Fibroblast of skin of scalp (primary cell): ENCODE data around the gene SFTPA1.
"Not testable (repeated sequence)": the region's sequence is repeated elsewhere in the genome, so short reads cannot be mapped to it uniquely, and the experiment has no call there.

Source experiments
- DNase-seq: peaks from one replicate; pipeline ENCODE4 v3.0.0-alpha.2; 2013

Gene SFTPA1

DNA sequence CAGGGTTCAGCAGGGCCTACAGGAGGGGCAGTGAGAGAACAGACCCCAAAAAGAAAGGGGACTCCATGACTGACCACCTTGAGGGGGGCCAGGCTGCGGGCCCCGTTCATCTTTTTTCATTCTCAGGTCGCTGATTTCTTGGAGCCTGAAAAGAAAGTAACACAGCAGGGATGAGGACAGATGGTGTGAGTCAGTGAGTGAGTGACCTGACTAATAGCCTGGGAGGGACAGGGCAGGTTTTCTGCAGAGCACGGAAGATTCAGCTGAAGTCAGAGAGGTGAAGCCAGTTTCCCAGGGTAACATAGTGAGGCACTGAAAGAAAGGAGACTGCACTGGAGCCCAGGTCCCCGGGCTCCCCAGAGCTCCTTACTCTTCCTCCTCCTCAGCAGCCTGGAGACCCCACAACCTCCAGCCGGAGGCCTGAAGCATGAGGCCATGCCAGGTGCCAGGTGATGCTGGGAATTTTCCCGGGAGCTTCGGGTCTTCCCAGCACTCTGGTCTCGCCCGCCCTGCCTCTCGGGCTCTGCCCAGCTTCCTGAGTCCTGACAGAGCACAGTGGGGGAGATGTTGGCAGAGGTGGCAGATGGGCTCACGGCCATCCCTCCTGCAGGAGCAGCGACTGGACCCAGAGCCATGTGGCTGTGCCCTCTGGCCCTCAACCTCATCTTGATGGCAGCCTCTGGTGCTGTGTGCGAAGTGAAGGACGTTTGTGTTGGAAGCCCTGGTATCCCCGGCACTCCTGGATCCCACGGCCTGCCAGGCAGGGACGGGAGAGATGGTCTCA, 646 bp downstream of the SFTPA1 start:
- DNase-seq: not testable (repeated sequence)

DNA sequence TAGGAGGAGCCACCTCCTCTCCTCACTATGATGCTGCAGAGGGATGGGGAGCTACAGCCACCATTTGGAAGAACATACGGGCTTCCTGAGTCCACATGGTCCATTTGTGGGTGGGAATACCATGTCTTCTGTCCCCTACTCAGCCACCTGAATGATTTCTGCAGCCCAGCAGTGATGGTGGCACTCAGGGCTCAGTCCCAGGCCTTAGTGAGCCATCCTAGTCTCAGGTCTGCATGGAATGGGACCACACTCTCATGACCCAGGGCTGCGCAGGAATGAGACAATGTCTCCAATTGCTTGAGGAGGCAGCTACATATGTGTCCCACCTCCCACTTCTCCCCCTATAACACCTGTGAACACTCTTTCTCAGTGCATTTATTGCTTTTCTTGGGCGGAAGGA, 4.8 kb downstream of the SFTPA1 start:
- no peak for DNase-seq

DNA sequence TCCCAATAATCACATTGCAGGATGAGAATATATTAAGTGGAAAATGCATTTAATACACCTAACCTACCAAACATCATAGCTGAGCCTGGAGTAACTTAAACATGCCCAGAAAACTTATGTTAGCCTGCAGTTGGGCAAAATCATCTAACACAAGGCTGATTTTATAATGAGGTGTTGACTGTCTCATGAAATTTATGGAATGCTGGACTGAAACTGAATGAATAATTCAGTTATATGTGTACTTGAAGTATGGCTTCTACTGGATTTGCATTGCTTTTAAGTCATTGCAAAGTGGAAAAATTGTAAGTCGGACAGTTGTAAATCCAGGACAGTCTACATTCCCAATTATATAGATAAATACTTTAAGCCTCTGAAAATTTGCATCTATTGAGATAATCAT, 5.4 kb downstream of the SFTPA1 start:
- DNase-seq: no peak

DNA sequence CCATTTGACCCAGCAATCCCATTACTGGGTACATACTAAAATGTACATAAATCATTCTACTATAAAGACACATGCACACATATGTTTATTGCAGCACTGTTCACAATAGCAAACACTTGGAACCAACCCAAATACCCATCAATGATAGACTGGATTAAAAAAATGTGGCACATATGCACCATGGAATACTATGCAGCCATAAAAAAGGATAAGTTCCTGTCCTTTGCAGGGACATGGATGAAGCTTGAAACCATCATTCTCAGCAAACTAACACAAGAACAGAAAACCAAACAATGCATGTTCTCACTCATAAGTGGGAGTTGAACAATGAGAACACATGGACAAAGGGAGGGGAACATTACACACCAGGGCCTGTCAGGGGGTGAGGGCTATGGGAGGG, 12.9 kb downstream of the SFTPA1 start:
- DNase-seq: not testable (repeated sequence)

DNA sequence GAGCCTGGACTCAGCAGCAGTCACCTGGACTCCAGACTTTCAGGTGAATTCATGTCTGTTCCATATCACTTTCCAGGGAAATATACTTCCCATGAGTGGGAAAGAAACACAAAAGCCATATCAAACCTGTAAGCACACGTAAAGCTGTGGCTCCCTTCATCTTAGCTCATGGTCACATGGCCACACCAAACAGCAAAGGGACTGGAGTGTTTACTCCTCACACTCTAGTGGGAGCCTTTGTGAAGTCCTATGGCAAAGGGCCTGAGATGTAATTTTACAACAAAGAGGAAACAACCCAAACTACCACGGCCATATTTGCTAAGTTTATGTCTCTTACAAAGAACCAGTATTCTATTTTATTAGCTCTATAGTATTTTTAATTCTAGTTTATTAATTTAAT, 16.3 kb downstream of the SFTPA1 start:
- DNase-seq: no peak

DNA sequence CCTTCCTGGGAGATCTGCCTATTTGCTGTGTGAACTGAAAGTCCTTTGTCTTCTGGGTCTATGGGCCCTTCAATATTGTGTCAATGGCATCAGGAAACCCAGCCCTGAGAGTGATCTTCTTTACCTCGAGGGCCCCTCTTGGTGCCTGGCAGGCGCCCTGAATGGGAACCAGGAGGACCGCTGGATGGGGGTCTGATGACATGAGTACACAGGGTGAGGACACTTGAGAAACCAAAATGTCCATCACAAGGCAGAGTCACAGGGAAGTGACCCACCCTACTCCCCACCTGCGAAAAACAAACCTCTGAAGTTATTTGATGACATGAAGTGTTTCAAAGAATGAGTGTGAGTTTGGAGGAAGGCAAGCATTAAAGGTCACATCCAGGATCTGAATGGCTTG, 17.3 kb downstream of the SFTPA1 start:
- DNase-seq: no peak

DNA sequence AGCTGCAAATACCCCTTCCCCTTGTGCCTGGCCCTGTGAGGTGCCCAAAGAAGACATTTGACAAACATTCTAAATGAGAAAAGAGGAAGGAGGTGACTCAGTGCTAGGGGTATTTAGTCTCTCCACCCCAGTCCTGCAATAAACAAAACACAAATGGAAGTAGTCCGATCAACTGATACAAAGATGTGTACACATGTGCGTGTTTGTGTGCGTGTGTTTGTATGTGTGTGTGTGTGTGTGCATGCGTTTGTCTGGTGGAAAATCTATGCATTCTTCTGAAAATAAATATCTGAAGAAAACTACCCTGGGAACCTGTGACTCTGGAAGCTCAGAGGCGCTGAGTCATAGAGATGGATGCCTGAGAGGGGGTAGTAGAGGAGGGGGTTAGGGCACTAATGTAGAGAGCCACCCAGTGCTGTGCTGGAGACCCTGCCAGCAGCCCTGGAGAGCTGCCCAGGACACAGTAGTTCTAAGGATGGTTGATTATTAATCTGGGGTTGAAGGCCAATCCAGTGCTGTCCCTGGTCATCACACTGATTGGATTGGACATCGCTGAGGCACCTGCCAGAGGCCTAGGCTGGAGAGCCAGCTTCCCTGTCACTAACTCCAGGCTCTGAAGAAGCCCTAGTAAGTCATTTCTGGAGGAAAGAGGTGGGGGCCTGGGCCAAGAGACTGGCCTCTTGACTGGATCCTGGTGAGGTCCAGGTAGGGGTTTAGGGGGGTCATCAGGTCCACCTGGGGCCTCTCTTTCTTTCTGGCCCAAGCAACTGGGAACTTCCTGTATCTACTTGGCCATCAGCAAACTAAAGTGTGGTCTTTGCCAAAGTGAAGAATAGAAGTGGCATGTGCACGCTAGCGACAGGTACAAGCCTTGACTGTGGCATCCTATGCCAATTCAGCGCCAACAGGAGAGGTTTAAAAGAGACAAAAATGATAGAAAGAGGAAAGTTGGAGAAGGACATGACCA, 18.5 kb downstream of the SFTPA1 start:
- DNase-seq: no peak

DNA sequence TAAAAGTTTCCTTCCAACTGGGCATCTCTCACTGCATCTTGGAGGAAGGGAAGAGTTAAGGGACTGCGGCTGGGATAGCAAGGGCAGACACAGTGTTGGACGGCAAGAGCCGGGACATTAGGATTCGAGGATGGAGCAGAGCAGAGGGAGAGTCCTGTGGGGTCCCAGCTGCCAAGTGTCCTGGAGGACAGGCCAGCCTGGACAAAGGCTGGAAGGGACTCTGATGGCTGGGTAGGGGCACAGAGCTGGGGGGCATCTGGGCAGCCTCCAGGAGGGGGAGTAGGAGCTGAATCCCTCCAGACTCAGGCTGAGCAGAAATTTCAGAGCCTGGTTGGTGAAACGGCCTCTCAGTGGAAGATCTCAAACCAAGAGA, 19.2 kb downstream of the SFTPA1 start:
- DNase-seq: no peak

DNA sequence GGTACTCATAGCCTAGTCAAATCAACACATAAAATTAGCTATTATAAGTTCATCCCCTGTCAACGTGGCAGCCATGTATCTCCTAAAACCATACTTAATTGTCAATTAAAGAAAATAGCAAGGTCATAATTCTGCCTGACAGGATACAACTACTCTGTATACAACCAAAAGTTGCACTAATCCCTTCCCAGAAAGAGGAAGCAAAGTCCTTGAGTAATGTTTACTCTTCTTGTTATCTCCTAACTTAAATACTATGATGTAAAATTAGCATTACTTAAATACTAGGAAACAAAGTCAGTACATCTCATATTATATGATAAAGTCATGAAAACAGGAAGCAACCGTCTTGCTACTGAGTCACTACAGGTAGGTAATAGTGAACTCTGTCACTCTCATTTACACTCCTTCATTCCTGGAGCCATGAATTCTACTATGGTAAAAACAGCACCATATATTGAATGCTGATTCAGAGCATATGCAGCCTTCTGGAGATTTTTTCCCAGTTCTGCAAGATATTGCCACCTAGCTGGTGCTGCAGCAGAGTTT, 26.0 kb downstream of the SFTPA1 start:
- not testable (repeated sequence) for DNase-seq

DNA sequence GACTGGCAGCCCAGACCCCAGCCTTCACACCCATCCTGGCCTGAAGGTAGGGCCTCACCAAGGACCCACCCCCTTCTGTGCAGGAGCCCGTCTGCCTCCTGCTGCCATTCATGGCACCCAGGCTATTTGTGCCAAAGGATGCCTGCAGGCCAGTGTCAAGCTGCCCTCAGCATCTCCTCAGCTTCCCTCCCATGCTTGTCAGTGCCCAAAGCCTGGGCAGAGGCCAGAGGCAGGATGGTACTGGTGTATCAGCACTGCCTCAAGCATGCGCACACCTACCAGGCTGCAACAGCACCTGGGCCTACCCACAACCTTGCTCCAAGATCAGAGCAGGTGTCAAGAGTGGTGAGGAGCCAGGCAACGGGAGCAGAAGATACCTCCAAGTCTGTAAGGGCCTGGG, 27.6 kb downstream of the SFTPA1 start:
- no peak for DNase-seq

DNA sequence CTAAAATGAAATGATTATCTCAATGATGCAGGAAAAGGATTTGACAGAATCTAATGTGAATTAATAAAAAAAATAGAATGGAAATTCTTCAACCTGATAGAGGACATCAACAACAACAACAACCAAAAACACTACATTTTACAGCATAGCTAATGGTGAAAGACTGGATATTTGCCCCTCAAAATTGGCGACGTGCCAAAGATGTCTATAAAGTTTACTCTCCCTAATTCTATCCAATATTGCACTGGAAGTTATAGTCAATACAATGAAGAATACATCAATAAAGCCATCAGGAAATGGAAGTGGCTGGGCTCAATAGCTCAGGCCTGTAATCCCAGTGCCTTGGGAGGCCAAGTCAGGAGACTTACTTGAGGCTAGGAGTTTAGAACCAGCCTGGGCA, 42.0 kb downstream of the SFTPA1 start:
- not testable (repeated sequence) for DNase-seq

DNA sequence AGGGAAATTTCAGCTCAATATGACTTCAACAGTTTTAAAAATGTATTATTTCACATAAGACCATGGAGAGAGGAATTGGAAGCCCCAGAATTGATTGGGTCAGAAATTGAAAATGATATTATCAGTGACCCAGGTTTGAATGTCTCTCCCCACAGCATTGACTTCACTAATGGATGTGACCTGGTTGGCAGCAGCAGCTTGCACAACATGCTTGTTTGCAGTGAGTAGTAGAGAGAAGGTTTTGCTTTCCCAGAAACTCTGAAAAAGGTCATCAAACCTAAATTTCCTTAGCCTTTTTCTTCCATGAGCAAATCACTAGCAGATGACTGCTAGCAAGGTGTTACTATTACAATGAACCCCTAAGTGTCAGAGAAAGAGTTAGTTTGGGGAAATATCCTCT, 52.5 kb downstream of the SFTPA1 start:
- DNase-seq: not testable (repeated sequence)

DNA sequence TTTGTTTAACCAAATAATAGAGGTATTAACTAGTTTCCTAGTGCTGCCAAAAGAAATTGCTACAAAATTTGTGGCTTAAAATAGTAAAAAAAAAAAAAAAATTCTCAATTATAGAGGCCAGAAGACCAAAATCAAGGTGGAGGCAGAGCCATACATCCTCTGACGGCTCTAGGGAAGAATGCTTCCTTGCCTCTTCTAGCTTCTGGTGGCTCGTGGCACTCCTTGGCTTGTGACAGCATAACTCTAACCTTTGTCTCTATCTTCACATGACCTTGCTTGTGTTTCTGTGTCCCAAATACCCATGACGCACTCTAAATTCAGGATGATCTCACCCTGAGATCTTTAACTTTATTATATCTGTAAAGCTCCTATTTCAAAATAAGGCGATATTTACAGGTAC, 53.9 kb downstream of the SFTPA1 start:
- not testable (repeated sequence) for DNase-seq
